GM21786 (cell line): ENCODE measurements around the gene ACTR3.

ENCODE experiments used
- ATAC-seq: cut with Tn5 transposase; IDR thresholded peaks from one replicate; pipeline ENCODE4 v1.9.1; 2021; ENCODE audit not compliant: unreplicated experiment

The ACTR3 gene

DNA sequence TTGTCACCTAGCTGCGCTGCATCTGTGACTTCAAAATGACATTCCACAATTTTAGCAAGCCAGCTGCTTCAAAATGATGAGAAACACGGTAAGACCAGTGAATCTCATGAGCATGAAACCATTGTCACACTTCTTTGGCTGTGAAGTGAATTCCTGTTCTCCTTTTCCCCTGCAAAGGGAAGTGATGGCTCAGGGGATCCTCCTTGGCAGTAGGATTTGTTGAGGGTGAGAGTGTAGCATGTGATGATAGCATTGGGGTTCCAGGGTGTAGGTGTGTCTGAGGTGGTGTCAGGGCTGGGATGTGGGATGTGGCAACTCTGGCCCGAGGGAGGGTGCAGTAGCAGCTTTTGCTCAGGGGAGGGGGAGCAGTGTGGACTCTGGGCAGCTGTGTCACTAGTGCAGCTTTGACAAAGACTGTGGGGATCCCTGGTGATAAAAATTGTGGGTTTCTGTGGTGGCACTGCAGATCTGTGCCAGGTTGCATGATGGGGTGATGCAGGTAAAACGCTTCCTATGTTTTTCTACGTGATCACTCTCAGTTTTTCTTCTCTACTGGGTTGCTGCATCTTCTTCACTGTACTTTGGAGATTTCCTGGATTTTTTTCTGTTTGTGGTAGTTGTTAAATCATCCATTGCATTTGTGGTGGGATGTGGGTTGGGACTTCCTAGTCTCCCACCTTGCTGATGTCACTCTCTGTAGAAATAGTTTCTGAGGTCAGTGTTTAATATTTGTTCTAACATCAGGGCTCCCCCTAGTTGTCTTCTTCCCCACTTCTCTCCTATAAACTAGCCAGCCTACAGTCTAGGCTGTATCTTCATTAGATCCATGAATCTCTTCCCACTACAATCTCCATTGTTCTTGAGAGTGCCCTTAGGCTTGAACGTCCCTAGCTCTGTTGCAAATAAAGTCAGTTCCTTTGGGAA, 107.0 kb downstream of the ACTR3 start:
- no peak for ATAC-seq

DNA sequence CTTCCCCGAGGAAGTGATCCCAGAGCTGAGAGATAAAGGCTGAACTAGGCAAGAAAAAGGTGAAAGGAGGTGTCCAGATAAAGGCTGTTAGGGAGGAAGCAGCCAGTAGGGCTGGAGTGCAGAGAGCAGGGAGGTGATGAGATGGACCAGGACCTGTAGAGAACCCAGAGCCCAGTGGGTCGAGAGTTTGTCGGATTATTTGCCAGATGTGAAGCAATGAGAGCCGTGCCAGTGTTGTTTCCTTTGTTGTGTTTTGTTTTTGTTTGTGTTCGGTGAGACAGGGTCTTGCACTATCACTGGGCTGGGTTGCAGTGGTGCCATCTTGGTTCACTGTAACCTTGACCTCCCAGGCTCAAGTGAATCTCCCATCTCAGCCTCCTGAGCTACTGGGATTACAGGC, 111.3 kb downstream of the ACTR3 start:
- ATAC-seq: no peak

- no peak for ATAC-seq
Observed at GRCh38 chr2:114001937-114002336, 112.0 kb downstream of the ACTR3 start.

- no peak for ATAC-seq
Observed at GRCh38 chr2:114005110-114005783, 115.4 kb downstream of the ACTR3 start.

DNA sequence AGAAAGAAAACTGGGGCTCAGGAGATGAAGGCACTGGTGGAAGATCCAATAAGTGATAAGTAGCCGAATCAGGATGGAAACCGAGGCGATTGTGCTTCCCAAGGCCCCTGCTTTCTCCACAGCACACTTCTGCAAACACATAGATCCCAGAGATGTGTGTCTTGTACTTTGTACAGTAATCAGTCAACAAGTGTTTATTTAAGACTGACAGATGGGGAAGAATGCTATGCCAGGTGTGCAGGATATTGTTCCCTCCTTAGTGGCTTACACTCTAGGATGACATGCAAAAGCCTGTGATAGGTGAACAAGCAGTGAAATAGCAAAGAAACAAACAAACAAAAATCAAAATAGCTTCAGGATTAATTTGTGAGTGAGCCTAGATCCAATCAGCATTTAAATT, 116.6 kb downstream of the ACTR3 start:
- ATAC-seq: no peak

DNA sequence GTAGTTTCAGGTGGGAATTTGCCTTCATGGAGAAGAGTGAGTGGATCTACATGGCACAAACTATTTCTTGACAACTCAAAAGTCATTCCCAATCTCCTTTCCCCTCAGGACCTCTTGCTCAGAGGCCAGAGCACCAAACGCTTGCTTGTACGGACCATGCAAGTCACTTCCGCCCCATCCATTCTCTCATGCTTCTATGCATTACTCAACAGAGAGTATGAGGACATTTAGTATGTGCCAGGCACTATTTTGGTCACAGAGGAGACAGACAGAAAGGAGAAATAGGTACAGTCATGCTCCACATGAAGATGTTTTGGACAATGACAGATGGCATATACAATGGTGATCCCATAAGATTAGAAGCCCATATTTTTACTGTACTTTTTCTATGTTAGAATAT, 117.5 kb downstream of the ACTR3 start:
- no peak for ATAC-seq

DNA sequence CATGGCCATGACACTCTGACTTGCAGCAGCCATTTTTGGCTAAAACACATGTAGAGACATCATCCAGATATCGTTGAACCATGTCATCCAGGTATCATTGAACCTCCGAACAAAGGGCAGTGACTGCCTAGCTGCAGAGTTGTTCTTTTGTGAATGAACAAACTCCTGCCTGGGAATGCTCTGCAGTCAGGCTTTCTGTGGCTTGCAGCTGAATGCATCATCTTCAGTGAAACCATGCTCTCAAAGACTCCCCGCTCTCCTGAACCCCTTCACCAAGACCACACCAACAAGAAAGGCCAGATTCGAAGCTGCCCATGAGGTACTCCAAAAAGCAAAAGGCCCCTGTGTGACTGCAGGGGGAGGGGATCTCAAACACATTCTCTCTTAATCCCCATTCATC, 118.8 kb downstream of the ACTR3 start:
- ATAC-seq: no peak

GRCh38 chr2:114009205-114009944, 119.5 kb downstream of the ACTR3 start:
- no peak for ATAC-seq

- ATAC-seq: no peak
Observed at GRCh38 chr2:114010001-114010400, 120.1 kb downstream of the ACTR3 start.

DNA sequence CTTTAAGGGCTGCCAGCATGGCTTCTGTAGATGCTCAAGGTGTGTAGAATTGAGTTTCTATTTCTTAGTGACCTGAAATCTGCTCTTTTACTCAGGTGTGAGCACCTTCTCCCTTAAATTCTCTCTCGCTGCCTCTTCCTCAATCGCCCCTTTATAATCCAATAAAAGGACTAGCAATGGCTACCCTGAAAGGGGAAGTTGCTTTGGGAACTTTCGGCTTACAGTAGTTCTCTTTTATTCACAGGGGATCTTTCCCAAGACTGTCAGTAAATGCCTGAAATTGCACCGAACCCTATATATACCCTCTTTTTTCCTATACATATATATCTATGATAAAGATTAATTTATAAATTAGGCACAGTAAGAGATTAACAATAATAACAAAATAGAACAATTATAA, 121.8 kb downstream of the ACTR3 start:
- ATAC-seq: no peak
